Lung (tissue), 12 donors: ENCODE data around the gene CEP68. TPM values are rescaled to one million over a fixed set of nuclear protein-coding genes. Genes with fewer than 3 reads are reported as not detected.

Source experiments
- ATAC-seq: fragments of 200-7000 bp; cut with Tn5 transposase; one replicate; pipeline ENCODE4 v1.9.1; 2020; ENCODE audit warnings: moderate number of reproducible peaks; ENCODE audit not compliant: insufficient read depth, low FRiP score
- DNase-seq, 3 donors: peaks; one replicate each; pipeline ENCODE4 v3.0.0-alpha.2; 2013 to 2017
- H3K27ac ChIP-seq, 2 donors: one replicate each; pipeline ENCODE4 v1.5.1; 2013; ENCODE audit warnings: mild to moderate bottlenecking in 2 of 2, moderate library complexity in 2 of 2, control low read depth in 1 of 2, inconsistent platforms in 1 of 2, low read depth in 1 of 2, low read length in 1 of 2
- H3K27me3 ChIP-seq, 3 donors: one replicate each; pipeline ENCODE4 v1.5.1; 2013; ENCODE audit warnings: low read length in 2 of 3; ENCODE audit not compliant: control insufficient read depth in 3 of 3, insufficient read depth in 3 of 3
- H3K36me3 ChIP-seq, 4 donors: one replicate each; pipeline ENCODE4 v1.5.1; 2013; ENCODE audit warnings: low read length in 4 of 4, mild to moderate bottlenecking in 1 of 4, moderate library complexity in 1 of 4; ENCODE audit not compliant: control insufficient read depth in 4 of 4, insufficient read depth in 4 of 4
- H3K4me1 ChIP-seq, 5 donors: one replicate each; pipeline ENCODE4 v1.5.1; 2013; ENCODE audit warnings: low read length in 5 of 5, mild to moderate bottlenecking in 2 of 5, moderate library complexity in 1 of 5; ENCODE audit not compliant: control insufficient read depth in 5 of 5, insufficient read depth in 5 of 5
- H3K4me3 ChIP-seq: one replicate; pipeline ENCODE4 v1.5.1; 2013; ENCODE audit warnings: mild to moderate bottlenecking, control low read depth, moderate library complexity
- H3K9ac ChIP-seq, 2 donors: one replicate each; pipeline ENCODE4 v1.5.1; 2013; ENCODE audit warnings: low read length in 2 of 2, control low read depth in 1 of 2; ENCODE audit not compliant: insufficient read depth in 1 of 2
- H3K9me3 ChIP-seq, 4 donors: one replicate each; pipeline ENCODE4 v1.5.1; 2013; ENCODE audit warnings: low read length in 3 of 4, mild to moderate bottlenecking in 1 of 4, moderate library complexity in 1 of 4; ENCODE audit not compliant: control insufficient read depth in 4 of 4, insufficient read depth in 3 of 4
- CTCF ChIP-seq: IDR thresholded peaks from 2 replicates; pipeline ENCODE4 v1.5.1; 2012; ENCODE audit warnings: mild to moderate bottlenecking; ENCODE audit errors: control extremely low read depth, extremely low read depth
- WGBS, 2 donors: extraction: QIAGEN DNeasy Blood & Tissue Kit; methylation state at CpG; one replicate each; pipeline ENCODE4 v1.1.7; 2013; 5-methylcytosine and 5-hydroxymethylcytosine counted together
- polyA plus RNA-seq, 2 donors: library from polyadenylated mRNA; stranded (reverse); fragments of 200-250 nt; gene quantifications; one replicate each; pipeline ENCODE4 v1.2.1, GENCODE V29; 2013
- total RNA-seq, 2 donors: library from RNA; depleted of rRNA in 1 of 2; stranded (reverse); fragments of >200 nt in 1 of 2; gene quantifications; one replicate each; pipeline ENCODE4 v1.2.1, GENCODE V29; 2014 to 2021
- donor health status: control.
- donor health status: control.
- donor health status: Bipolar disorder and iron deficiency.
- donor health status: healthy.
- donor health status: DM: yes; HTN: yes; CAD: no.

CEP68 gene
- total and polyA plus RNA-seq, 4 donors, result 3.5 to 28.9 (median 8.8) TPM

GRCh38 chr2:65025453-65026123 lies 30.6 kb upstream of the CEP68 start:
- ATAC-seq, result peak; percentile 14

GRCh38 chr2:65026154-65026553 lies 30.1 kb upstream of the CEP68 start:
- Histone ChIP-seq H3K4me3 (no peak overlapping the region), H3K36me3 (peaks cover 0 to 5% (median 1%) of the 10 kb centered on the region in 4 donors), H3K27ac (no peak overlapping the region), H3K4me1 (peaks cover 0 to 3% (median 0%) of the 10 kb centered on the region in 5 donors), H3K27me3 (no peaks in the 10 kb centered on the region), H3K9ac (no peak overlapping the region), H3K9me3 (no peaks in the 10 kb centered on the region)
- DNase-seq (no peak), ATAC-seq (no peak)
- WGBS, 2 donors, result 90 to 95% methylated on average over 8 of the region's 8 CpGs
- TF ChIP-seq CTCF, result no peak

More at GRCh38 chr2:65025453-65026123, 30.6 kb upstream of the CEP68 start:
- no peak for DNase-seq
- H3K9ac ChIP-seq, result no peak overlapping the region
- H3K4me3 ChIP-seq, result no peak overlapping the region
- no peak for TF ChIP-seq CTCF
- H3K27ac ChIP-seq, result no peak overlapping the region
- H3K27me3 ChIP-seq, result no peaks in the 10 kb centered on the region
- H3K36me3 ChIP-seq, result peaks cover 0 to 6% (median 3%) of the 10 kb centered on the region in 4 donors
- no peaks in the 10 kb centered on the region for H3K9me3 ChIP-seq
- 82 to 87% methylated on average over 8 of the region's 8 CpGs for WGBS, 2 donors
- H3K4me1 ChIP-seq, result peaks cover 0 to 3% (median 0%) of the 10 kb centered on the region in 5 donors

- no peak for TF ChIP-seq CTCF
- no peak overlapping the region for H3K27ac ChIP-seq
- H3K9ac ChIP-seq, result no peak overlapping the region
- H3K27me3 ChIP-seq, result no peaks in the 10 kb centered on the region
- peaks cover 0 to 3% (median under 1%) of the 10 kb centered on the region in 5 donors for H3K4me1 ChIP-seq
- H3K36me3 ChIP-seq, result peaks cover 0 to 2% (median 0%) of the 10 kb centered on the region in 4 donors
- WGBS, 2 donors, result 94 to 95% methylated on average over 13 of the region's 13 CpGs
- DNase-seq (no peak), ATAC-seq (no peak)
- no peaks in the 10 kb centered on the region for H3K9me3 ChIP-seq
- H3K4me3 ChIP-seq, result no peak overlapping the region
Measured at GRCh38 chr2:65026704-65027464, 29.3 kb upstream of the CEP68 start.
